A549 (cell line): ENCODE results near the gene PHF21B. TPM values are rescaled to one million over a fixed set of nuclear protein-coding genes. Genes with fewer than 3 reads are reported as not detected.

Source experiments
- ATAC-seq, 2 experiments: fragments of 200-7000 bp in 1 of 2; fragments of >200 bp in 1 of 2; cut with Nextera tagmentation in 1 of 2; cut with Tn5 transposase in 1 of 2; 3 replicates each; pipeline versions ENCODE4 v1.8.0 to v1.9.1; 2018 to 2020; ENCODE audit warnings: mild to moderate bottlenecking in 1 of 2, moderate library complexity in 1 of 2
- CTCF ChIA-PET: fragments of 300-600 bp; sonication (Branson Sonifier 250); formaldehyde crosslinking; extraction: SDS; loops from one replicate; lab custom pipeline; 2021; ENCODE audit warnings: antibody characterized with exemption, inconsistent platforms; lab: Yijun Ruan, JAX
- POLR2A ChIA-PET: fragments of 350-600 bp; formaldehyde crosslinking; extraction: SDS; loops from one replicate; lab custom pipeline; 2021; ENCODE audit warnings: antibody characterized with exemption, inconsistent platforms; lab: Yijun Ruan, JAX
- DNase-seq, 2 experiments: peaks; one replicate each; pipeline versions ENCODE4 v3.0.0 to v3.0.0-alpha.2; 2011 to 2016; ENCODE audit warnings: low read depth in 1 of 2, low spot score in 1 of 2
- FAIRE-seq: peaks from 2 replicates; lab custom pipeline; 2011; peaks lifted over from hg19 to GRCh38; lab: Jason Lieb, UNC
- H3K27ac ChIP-seq, 2 experiments: fragments of >200 bp; sonication (Bioruptor Twin); formaldehyde crosslinking; 3 replicates each; pipeline ENCODE4 v1.5.1; 2016 to 2017
- H3K4me1 ChIP-seq: fragments of >200 bp; sonication (Bioruptor Twin); formaldehyde crosslinking; 3 replicates; pipeline ENCODE4 v1.6.1; 2016
- H3K4me2 ChIP-seq: fragments of >200 bp; sonication (Bioruptor Twin); formaldehyde crosslinking; 3 replicates; pipeline ENCODE4 v1.6.1; 2016
- H3K4me3 ChIP-seq: fragments of >200 bp; sonication (Bioruptor Twin); formaldehyde crosslinking; 3 replicates; pipeline ENCODE4 v1.5.1; 2016
- H3K9me3 ChIP-seq: fragments of >200 bp; sonication (Bioruptor Twin); formaldehyde crosslinking; 3 replicates; pipeline ENCODE4 v1.6.1; 2016
- ATOH8 ChIP-seq: fragments of 250-450 bp; sonication (Bioruptor Pico); IDR thresholded peaks from 2 replicates; pipeline ENCODE4 v1.5.0; 2020; ENCODE audit warnings: low read depth, mild to moderate bottlenecking, moderate library complexity
- BCL3 ChIP-seq: fragments of >200 bp; sonication (Bioruptor Twin); formaldehyde crosslinking; IDR thresholded peaks from 3 replicates; pipeline ENCODE4 v1.6.1; 2016
- CTCF ChIP-seq: fragments of >200 bp; sonication (Bioruptor Twin); formaldehyde crosslinking; IDR thresholded peaks from 3 replicates; pipeline ENCODE4 v1.5.1; 2016
- EHMT2 ChIP-seq: fragments of 200-600 bp; sonication (generic); IDR thresholded peaks from 2 replicates; pipeline ENCODE4 v1.6.1; 2016; ENCODE audit warnings: antibody characterized with exemption, low read depth, mild to moderate bottlenecking, moderate library complexity
- ESRRA ChIP-seq: fragments of 150-350 bp; IDR thresholded peaks from 2 replicates; pipeline ENCODE4 v1.6.1; 2014; ENCODE audit warnings: mild to moderate bottlenecking, low read length, borderline replicate concordance
- FOSB ChIP-seq: fragments of 250-450 bp; sonication (Bioruptor Pico); IDR thresholded peaks from 2 replicates; pipeline ENCODE4 v1.5.0; 2020; ENCODE audit warnings: mild to moderate bottlenecking, moderate library complexity
- FOXS1 ChIP-seq: fragments of 250-450 bp; sonication (Bioruptor Pico); IDR thresholded peaks from 2 replicates; pipeline ENCODE4 v1.5.0; 2020; ENCODE audit warnings: mild to moderate bottlenecking, moderate library complexity
- HES2 ChIP-seq: fragments of >200 bp; sonication (Bioruptor Twin); formaldehyde crosslinking; IDR thresholded peaks from 2 replicates; pipeline ENCODE4 v1.6.1; 2016
- HEYL ChIP-seq: fragments of 250-450 bp; sonication (Bioruptor Pico); IDR thresholded peaks from 2 replicates; pipeline ENCODE4 v1.8.0; 2021; ENCODE audit warnings: mild to moderate bottlenecking, moderate library complexity
- HMGXB4 ChIP-seq: fragments of 250-450 bp; sonication (Bioruptor Pico); IDR thresholded peaks from 2 replicates; pipeline ENCODE4 v1.5.0; 2021; ENCODE audit warnings: mild to moderate bottlenecking, moderate library complexity, borderline replicate concordance
- JUNB ChIP-seq: fragments of >200 bp; sonication (Bioruptor Twin); formaldehyde crosslinking; IDR thresholded peaks from 2 replicates; pipeline ENCODE4 v1.6.1; 2016
- KDM5A ChIP-seq: fragments of 200-600 bp; sonication (generic); IDR thresholded peaks from 2 replicates; pipeline ENCODE4 v1.6.1; 2016; ENCODE audit warnings: antibody characterized with exemption, mild to moderate bottlenecking
- MAZ ChIP-seq: fragments of 150-350 bp; IDR thresholded peaks from 2 replicates; pipeline ENCODE4 v1.6.1; 2014; ENCODE audit warnings: antibody characterized with exemption, low read depth, low read length, borderline replicate concordance
- POLR2AphosphoS2 ChIP-seq: conservative IDR thresholded peaks from 2 replicates; pipeline ENCODE4 v1.6.1; 2012; ENCODE audit warnings: low read length, improper control_type of control experiment, inconsistent platforms
- RAD21 ChIP-seq, 2 experiments: fragments of >200 bp in 1 of 2; sonication (Bioruptor Twin) in 1 of 2; formaldehyde crosslinking in 1 of 2; IDR thresholded peaks in 1 of 2; conservative IDR thresholded peaks in 1 of 2; 2 replicates in 1 of 2; 3 replicates in 1 of 2; pipeline ENCODE4 v1.6.1; 2012 to 2018; ENCODE audit warnings: inconsistent platforms in 1 of 2
- REST ChIP-seq: fragments of 200-600 bp; sonication (generic); IDR thresholded peaks from 2 replicates; pipeline ENCODE4 v1.6.1; 2016; ENCODE audit warnings: antibody characterized with exemption, mild to moderate bottlenecking, moderate library complexity
- SMC3 ChIP-seq: fragments of >200 bp; sonication (Bioruptor Twin); formaldehyde crosslinking; IDR thresholded peaks from 3 replicates; pipeline ENCODE4 v1.6.1; 2018; ENCODE audit warnings: inconsistent platforms
- SREBF2 ChIP-seq: fragments of 450-650 bp; IDR thresholded peaks from 2 replicates; pipeline ENCODE4 v1.6.1; 2014; ENCODE audit warnings: mild to moderate bottlenecking, moderate library complexity
- TP53 ChIP-seq: fragments of 250-450 bp; sonication (Bioruptor Pico); IDR thresholded peaks from 2 replicates; pipeline ENCODE4 v1.5.0; 2021; ENCODE audit warnings: mild to moderate bottlenecking, moderate library complexity
- USF2 ChIP-seq: fragments of 450-650 bp; IDR thresholded peaks from 2 replicates; pipeline ENCODE4 v1.6.1; 2014; ENCODE audit warnings: antibody characterized with exemption
- ZC3H11A ChIP-seq: fragments of 450-650 bp; IDR thresholded peaks from 2 replicates; pipeline ENCODE4 v1.6.1; 2014; ENCODE audit warnings: antibody characterized with exemption, mild to moderate bottlenecking
- ZFP36 ChIP-seq: fragments of 450-650 bp; IDR thresholded peaks from 2 replicates; pipeline ENCODE4 v1.6.1; 2014; ENCODE audit warnings: borderline replicate concordance; ENCODE audit not compliant: partially characterized antibody
- ZNF302 ChIP-seq: fragments of 250-450 bp; sonication (Bioruptor Pico); IDR thresholded peaks from 2 replicates; pipeline ENCODE4 v1.9.0; 2021; ENCODE audit warnings: inconsistent platforms, mild to moderate bottlenecking, moderate library complexity
- ZSCAN20 ChIP-seq: fragments of 250-450 bp; sonication (Bioruptor Pico); IDR thresholded peaks from 2 replicates; pipeline ENCODE4 v1.8.0; 2022; ENCODE audit warnings: mild to moderate bottlenecking, moderate library complexity
- WGBS: methylation state at CpG from one replicate; pipeline ENCODE4 v1.1.6; 2017; ENCODE audit errors: missing lambda C conversion rate; 5-methylcytosine and 5-hydroxymethylcytosine counted together
- polyA plus RNA-seq, 4 experiments: library from polyadenylated mRNA; depleted of rRNA in 3 of 4; stranded (reverse); fragments of >200 nt; fragmentation: RNase III in 1 of 4; extraction: RNeasy Plus Mini Kit Qiagen cat#74134 plus additional on column Dnase treatment in 1 of 4; gene quantifications; 2 replicates in 3 of 4; 3 replicates in 1 of 4; pipeline ENCODE4 v1.2.3, GENCODE V29; 2011 to 2017

The PHF21B gene
- polyA plus RNA-seq, 2 of the 4 experiments (the other 2 are of a cell fraction) = 0.50 to 0.70 TPM

GRCh38 chr22:44942979-44943700, 66.7 kb downstream of the PHF21B start:
- Histone ChIP-seq H3K27ac (no peak overlapping the region), H3K4me2 (no peak overlapping the region), H3K4me1 (no peaks in the 10 kb centered on the region), H3K4me3 (no peak overlapping the region), H3K9me3 (no peaks in the 10 kb centered on the region)
- 78% methylated on average over 18 of the region's 23 CpGs for WGBS
- TF ChIP-seq HES2 = no peak
- no peak for TF ChIP-seq KDM5A
- no peak for TF ChIP-seq FOSB (CRISPR knock-in tag)
- no peak for TF ChIP-seq TP53 (CRISPR knock-in tag)
- TF ChIP-seq ZNF302 (CRISPR knock-in tag) = no peak
- no peak for TF ChIP-seq SREBF2
- no peak for TF ChIP-seq REST
- no peak for TF ChIP-seq EHMT2
- TF ChIP-seq HMGXB4 (CRISPR knock-in tag) = no peak
- TF ChIP-seq USF2 = no peak
- POLR2A ChIA-PET = no interaction called here
- no peak for ATAC-seq
- no peak for DNase-seq
- FAIRE-seq = no peak
- CTCF ChIA-PET = interaction anchor here (0.9 to 1.1 kb wide), 2 partner anchors 16 to 122 kb away, joined by 3 to 4 read pairs; no protein-coding TSS in a partner anchor

GRCh38 chr22:44942056-44942455, 67.7 kb downstream of the PHF21B start:
- TF ChIP-seq BCL3 (no peak), POLR2AphosphoS2 (no peak), ESRRA (no peak), FOXS1 (CRISPR knock-in tag) (no peak), ZNF302 (CRISPR knock-in tag) (no peak), SREBF2 (no peak), JUNB (no peak), FOSB (CRISPR knock-in tag) (no peak), ZC3H11A (no peak), ZSCAN20 (no peak), ATOH8 (no peak), RAD21 (conservative IDR thresholded peaks at IDR 0.05 in 1 of 2, IDR thresholded peaks at IDR 0.05 in 1 of 2) (no peak), MAZ (no peak), SMC3 (no peak), HEYL (CRISPR knock-in tag) (no peak), CTCF (no peak), ZFP36 (no peak)
- H3K4me1 ChIP-seq = no peaks in the 10 kb centered on the region
- WGBS = 42% methylated on average over 3 of the region's 7 CpGs
- ChIA-PET CTCF (no interaction called here), POLR2A (no interaction called here)
- no peak overlapping the region for H3K27ac ChIP-seq
- no peak for DNase-seq
- no peak overlapping the region for H3K4me2 ChIP-seq
- H3K9me3 ChIP-seq = no peaks in the 10 kb centered on the region
- no peak for ATAC-seq
- FAIRE-seq = no peak
- no peak overlapping the region for H3K4me3 ChIP-seq
